Loucy (cell line): ENCODE measurements around the gene PDE2A.

Experiments used
- H2AFZ ChIP-seq: fragments of 200-600 bp; sonication (generic); 2 replicates; pipeline ENCODE4 v1.6.0; 2016; ENCODE audit warnings: antibody characterized with exemption, mild to moderate bottlenecking, low read length, moderate library complexity
- H3F3A ChIP-seq: fragments of 200-600 bp; 2 replicates; pipeline ENCODE4 v1.6.0; 2016; ENCODE audit warnings: antibody characterized with exemption, low read depth, mild to moderate bottlenecking
- H3K27me3 ChIP-seq: fragments of 200-600 bp; sonication (generic); 2 replicates; pipeline ENCODE4 v1.6.1; 2014; ENCODE audit warnings: low read length, mild to moderate bottlenecking; ENCODE audit not compliant: insufficient read depth, poor library complexity, severe bottlenecking
- H3K36me3 ChIP-seq: fragments of 200-600 bp; sonication (generic); 2 replicates; pipeline ENCODE4 v1.6.1; 2016; ENCODE audit warnings: low read length; ENCODE audit not compliant: insufficient read depth
- H3K4me1 ChIP-seq: fragments of 200-600 bp; sonication (generic); 2 replicates; pipeline ENCODE4 v1.5.1; 2014; ENCODE audit warnings: low read length, mild to moderate bottlenecking; ENCODE audit not compliant: insufficient read depth, poor library complexity, severe bottlenecking
- H3K4me2 ChIP-seq: fragments of 200-600 bp; sonication (generic); 2 replicates; pipeline ENCODE4 v1.6.0; 2014; ENCODE audit warnings: antibody characterized with exemption, low read length, low read depth, mild to moderate bottlenecking; ENCODE audit not compliant: poor library complexity, severe bottlenecking
- H3K4me3 ChIP-seq: fragments of 200-600 bp; sonication (generic); 2 replicates; pipeline ENCODE4 v1.5.1; 2014; ENCODE audit warnings: low read length, mild to moderate bottlenecking, mixed read lengths; ENCODE audit not compliant: poor library complexity, severe bottlenecking
- H3K79me2 ChIP-seq: fragments of 200-600 bp; sonication (generic); 2 replicates; pipeline ENCODE4 v1.6.1; 2014; ENCODE audit warnings: low read length; ENCODE audit not compliant: insufficient read depth
- H3K9ac ChIP-seq: fragments of 200-600 bp; sonication (generic); 2 replicates; pipeline ENCODE4 v1.6.0; 2014; ENCODE audit warnings: mild to moderate bottlenecking, low read depth, low read length, moderate library complexity; ENCODE audit not compliant: poor library complexity, severe bottlenecking
- H3K9me2 ChIP-seq: fragments of 200-600 bp; sonication (generic); replicated peaks from 2 replicates; pipeline ENCODE4 v1.6.1; 2016; ENCODE audit warnings: low read depth, low read length, mixed read lengths
- H3K9me3 ChIP-seq: fragments of 200-600 bp; sonication (generic); 2 replicates; pipeline ENCODE4 v1.6.1; 2014; ENCODE audit warnings: mild to moderate bottlenecking, antibody characterized with exemption, low read length, low read depth; ENCODE audit not compliant: insufficient read depth
- H4K20me1 ChIP-seq: fragments of 200-600 bp; sonication (generic); 2 replicates; pipeline ENCODE4 v1.6.0; 2014; ENCODE audit warnings: antibody characterized with exemption, low read length, mild to moderate bottlenecking; ENCODE audit not compliant: insufficient read depth, poor library complexity, severe bottlenecking
- EZH2phosphoT487 ChIP-seq: fragments of 200-600 bp; IDR thresholded peaks from 2 replicates; pipeline ENCODE4 v1.6.1; 2018; ENCODE audit warnings: antibody characterized with exemption, mild to moderate bottlenecking, moderate library complexity, borderline replicate concordance
- TF ChIP-seq, protein P1 (sequence below): fragments of 200-600 bp; sonication (generic); conservative IDR thresholded peaks from 2 replicates; pipeline ENCODE4 v1.5.1; 2014; ENCODE audit warnings: mild to moderate bottlenecking, antibody characterized with exemption, low read length

The PDE2A gene

DNA sequence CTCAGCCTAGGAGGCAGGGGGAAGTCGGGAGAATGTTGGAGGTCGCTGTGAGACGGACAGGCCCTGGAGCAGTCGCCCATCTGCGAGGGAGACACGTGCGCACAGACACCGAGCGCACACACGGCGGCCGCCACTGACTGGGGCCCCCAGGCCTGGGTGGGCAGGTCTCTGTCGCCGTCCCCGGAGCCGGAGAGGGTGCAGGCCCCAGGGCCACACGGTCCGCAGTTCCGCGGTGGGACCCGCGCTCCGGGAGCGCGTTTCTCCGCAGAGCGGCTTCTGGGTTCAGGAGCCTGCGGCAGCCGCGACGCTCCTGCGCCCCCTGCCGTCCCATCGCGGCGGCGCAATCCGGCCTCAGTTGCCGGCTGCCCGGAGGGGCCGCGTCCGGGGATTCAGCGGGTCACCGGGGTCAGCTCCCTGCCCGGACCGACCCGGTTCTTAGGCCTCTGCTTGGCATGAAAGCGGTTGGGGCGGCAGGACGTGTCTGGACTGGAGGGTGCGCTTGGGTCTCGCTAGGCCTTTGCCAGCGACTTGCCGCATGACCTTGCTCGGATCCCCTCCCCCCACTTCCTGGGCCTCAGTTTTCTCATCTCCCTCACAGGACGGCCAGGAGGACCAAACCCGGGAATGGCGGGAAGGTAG, 31.2 kb downstream of the PDE2A start:
- Histone ChIP-seq H2AFZ (peak overlapping the region; percentile 67; the same call in 1 of the 2 replicates), H3K9ac (no peak overlapping the region), H3K4me3 (no peak overlapping the region)

DNA sequence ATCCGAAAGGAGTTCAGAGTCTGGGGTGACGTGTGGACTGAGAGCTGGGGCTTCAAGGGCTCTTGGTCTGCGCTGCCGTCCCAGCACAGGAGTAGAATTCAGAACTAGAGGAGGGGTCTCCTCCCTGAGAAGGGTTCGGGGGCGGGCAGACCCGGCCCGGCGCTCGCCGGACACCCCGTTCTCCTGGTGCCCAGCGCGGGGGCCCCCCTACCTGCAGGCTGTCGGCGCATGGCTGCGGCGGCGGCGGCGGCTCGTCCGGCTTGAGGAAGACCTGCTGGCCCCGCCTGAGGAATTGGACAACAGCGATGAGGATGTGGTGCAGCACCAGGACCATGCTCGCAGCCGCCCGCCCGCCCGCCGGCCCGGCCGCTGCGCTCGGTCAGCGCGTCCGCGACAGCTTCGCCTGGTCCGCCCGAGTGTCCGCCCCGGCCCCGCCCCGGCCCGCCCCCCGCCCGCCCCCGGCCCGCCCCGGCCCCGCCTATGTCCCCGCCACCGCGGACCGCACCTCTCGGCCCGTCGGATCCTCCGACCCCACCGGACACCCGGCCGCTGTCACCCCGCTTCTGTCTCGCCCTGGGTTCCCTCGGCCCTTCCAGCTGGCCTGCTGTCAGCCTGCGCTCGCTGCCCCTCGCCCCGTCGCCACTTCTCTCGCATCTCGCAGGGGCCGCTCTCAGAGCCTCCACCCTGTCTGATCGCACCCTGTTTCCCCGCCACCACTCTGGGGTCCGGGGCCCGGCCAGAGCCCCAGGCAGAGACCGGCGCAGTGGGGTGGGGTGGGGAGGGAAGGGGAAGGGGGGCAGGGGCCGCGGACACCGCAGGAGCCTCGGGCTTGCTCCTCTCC, 32.0 kb downstream of the PDE2A start:
- Histone ChIP-seq H2AFZ (0 out of 2 replicates have a peak overlapping the region, but pooled peaks have one; percentile 67), H3K36me3 (no peaks in the 10 kb centered on the region), H3K4me1 (no peaks in the 10 kb centered on the region), H3K27me3 (no peaks in the 10 kb centered on the region), H3K4me2 (peak overlapping the region; percentile 50), H3K9me2 (no peaks in the 10 kb centered on the region), H3K9ac (no peak overlapping the region), H3K9me3 (no peaks in the 10 kb centered on the region), H3F3A (no peaks in the 10 kb centered on the region), H3K79me2 (no peaks in the 10 kb centered on the region), H3K4me3 (no peak overlapping the region), H4K20me1 (no peaks in the 10 kb centered on the region)
- no peak for TF ChIP-seq EZH2phosphoT487
- TF ChIP-seq, protein P1, sequence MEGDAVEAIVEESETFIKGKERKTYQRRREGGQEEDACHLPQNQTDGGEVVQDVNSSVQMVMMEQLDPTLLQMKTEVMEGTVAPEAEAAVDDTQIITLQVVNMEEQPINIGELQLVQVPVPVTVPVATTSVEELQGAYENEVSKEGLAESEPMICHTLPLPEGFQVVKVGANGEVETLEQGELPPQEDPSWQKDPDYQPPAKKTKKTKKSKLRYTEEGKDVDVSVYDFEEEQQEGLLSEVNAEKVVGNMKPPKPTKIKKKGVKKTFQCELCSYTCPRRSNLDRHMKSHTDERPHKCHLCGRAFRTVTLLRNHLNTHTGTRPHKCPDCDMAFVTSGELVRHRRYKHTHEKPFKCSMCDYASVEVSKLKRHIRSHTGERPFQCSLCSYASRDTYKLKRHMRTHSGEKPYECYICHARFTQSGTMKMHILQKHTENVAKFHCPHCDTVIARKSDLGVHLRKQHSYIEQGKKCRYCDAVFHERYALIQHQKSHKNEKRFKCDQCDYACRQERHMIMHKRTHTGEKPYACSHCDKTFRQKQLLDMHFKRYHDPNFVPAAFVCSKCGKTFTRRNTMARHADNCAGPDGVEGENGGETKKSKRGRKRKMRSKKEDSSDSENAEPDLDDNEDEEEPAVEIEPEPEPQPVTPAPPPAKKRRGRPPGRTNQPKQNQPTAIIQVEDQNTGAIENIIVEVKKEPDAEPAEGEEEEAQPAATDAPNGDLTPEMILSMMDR: no peak

More for the DNA sequence above, 31.2 kb downstream of the PDE2A start:
- no peak for TF ChIP-seq EZH2phosphoT487
- TF ChIP-seq, protein P1: peak; percentile 69
- H3K79me2 ChIP-seq: no peaks in the 10 kb centered on the region
- no peaks in the 10 kb centered on the region for H3K9me3 ChIP-seq
- no peaks in the 10 kb centered on the region for H3K36me3 ChIP-seq
- no peaks in the 10 kb centered on the region for H3K9me2 ChIP-seq
- no peaks in the 10 kb centered on the region for H4K20me1 ChIP-seq
- H3F3A ChIP-seq: no peaks in the 10 kb centered on the region
- peak overlapping the region; percentile 50 for H3K4me2 ChIP-seq
- no peaks in the 10 kb centered on the region for H3K4me1 ChIP-seq
- no peaks in the 10 kb centered on the region for H3K27me3 ChIP-seq

GRCh38 chr11:72641522-72642042, 32.6 kb downstream of the PDE2A start:
- no peak overlapping the region for H3K4me2 ChIP-seq
- no peaks in the 10 kb centered on the region for H3K27me3 ChIP-seq
- no peak overlapping the region for H3K4me3 ChIP-seq

More at GRCh38 chr11:72641522-72642042, 32.6 kb downstream of the PDE2A start:
- H3K79me2 ChIP-seq: no peaks in the 10 kb centered on the region
- TF ChIP-seq, protein P1: no peak
- TF ChIP-seq EZH2phosphoT487: no peak
- no peaks in the 10 kb centered on the region for H3K36me3 ChIP-seq
- H4K20me1 ChIP-seq: no peaks in the 10 kb centered on the region
- no peak overlapping the region for H2AFZ ChIP-seq
- H3F3A ChIP-seq: no peaks in the 10 kb centered on the region
- no peak overlapping the region for H3K9ac ChIP-seq
- H3K9me3 ChIP-seq: no peaks in the 10 kb centered on the region
- no peaks in the 10 kb centered on the region for H3K9me2 ChIP-seq
- no peaks in the 10 kb centered on the region for H3K4me1 ChIP-seq
